IPS-NIHi7 (cell line): ENCODE data around the gene COL6A5.
A peak's percentile ranks its signal among the peaks of the same experiment; 100 is the strongest.
"Not testable (repeated sequence)": the region's sequence is repeated elsewhere in the genome, so short reads cannot be mapped to it uniquely, and the experiment has no call there.

Experiments
- DNase-seq: peaks from one replicate; pipeline ENCODE4 v3.0.0; 2012; ENCODE audit warnings: mixed read lengths; ENCODE audit errors: extremely low spot score

COL6A5 gene, protein sequence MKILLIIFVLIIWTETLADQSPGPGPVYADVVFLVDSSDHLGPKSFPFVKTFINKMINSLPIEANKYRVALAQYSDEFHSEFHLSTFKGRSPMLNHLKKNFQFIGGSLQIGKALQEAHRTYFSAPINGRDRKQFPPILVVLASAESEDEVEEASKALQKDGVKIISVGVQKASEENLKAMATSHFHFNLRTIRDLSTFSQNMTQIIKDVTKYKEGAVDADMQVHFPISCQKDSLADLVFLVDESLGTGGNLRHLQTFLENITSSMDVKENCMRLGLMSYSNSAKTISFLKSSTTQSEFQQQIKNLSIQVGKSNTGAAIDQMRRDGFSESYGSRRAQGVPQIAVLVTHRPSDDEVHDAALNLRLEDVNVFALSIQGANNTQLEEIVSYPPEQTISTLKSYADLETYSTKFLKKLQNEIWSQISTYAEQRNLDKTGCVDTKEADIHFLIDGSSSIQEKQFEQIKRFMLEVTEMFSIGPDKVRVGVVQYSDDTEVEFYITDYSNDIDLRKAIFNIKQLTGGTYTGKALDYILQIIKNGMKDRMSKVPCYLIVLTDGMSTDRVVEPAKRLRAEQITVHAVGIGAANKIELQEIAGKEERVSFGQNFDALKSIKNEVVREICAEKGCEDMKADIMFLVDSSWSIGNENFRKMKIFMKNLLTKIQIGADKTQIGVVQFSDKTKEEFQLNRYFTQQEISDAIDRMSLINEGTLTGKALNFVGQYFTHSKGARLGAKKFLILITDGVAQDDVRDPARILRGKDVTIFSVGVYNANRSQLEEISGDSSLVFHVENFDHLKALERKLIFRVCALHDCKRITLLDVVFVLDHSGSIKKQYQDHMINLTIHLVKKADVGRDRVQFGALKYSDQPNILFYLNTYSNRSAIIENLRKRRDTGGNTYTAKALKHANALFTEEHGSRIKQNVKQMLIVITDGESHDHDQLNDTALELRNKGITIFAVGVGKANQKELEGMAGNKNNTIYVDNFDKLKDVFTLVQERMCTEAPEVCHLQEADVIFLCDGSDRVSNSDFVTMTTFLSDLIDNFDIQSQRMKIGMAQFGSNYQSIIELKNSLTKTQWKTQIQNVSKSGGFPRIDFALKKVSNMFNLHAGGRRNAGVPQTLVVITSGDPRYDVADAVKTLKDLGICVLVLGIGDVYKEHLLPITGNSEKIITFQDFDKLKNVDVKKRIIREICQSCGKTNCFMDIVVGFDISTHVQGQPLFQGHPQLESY (N-terminal part only)

DNA sequence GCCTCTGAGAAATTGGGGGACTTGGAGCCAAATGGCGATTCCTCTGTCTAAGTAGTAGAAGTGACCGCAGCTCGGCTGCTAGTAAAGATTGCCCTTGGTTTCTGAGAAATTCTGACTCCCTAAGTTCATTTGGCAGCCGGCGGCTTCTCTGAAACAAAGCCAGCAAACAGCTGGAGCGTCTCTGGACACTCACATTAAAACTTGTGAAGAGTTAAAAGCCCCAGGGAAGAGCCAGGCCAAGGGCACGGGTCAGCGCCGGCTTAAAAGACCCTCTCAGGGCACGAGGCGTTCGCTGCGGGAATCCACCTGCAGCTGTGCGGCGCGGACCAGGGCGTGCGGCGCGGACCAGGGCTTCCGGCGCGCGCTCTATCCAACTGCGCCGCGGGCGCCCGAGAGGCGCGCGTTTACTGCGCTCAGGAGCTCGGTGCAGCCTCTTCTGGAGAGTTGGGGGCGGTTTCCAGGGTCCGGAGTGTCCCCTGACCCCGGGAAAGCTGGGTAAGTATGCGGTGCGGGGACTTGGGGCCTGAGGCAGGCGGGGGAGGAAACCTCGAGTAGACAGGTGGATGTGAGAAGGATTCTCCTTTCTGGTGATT is at the start of gene COL6A5:
COL6A5 (plus strand) TSS at position 186 of the 593 bp plus-strand sequence. CDS start 27,967 bp downstream, outside the sequence.
- DNase-seq = peak; percentile 44

DNA sequence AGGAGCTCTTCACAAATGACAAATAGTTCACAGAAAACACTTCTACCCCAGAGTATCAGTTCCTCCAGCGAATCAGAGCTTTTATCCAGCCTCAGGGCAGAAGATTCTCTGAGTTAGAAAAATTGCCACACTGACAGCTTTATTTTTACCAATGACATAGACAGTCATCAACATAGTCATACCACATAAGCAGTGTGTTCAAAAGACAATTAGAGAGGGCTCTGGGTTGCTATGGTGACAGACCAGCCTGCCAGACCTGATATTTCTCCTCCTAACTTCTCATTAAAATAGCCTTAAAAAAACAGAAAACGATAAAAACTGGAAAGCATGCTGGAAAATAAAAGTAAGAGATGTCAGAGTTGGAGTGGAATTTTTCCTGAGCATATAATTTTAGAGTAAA is 45.9 kb upstream of the COL6A5 start:
- no peak for DNase-seq

DNA sequence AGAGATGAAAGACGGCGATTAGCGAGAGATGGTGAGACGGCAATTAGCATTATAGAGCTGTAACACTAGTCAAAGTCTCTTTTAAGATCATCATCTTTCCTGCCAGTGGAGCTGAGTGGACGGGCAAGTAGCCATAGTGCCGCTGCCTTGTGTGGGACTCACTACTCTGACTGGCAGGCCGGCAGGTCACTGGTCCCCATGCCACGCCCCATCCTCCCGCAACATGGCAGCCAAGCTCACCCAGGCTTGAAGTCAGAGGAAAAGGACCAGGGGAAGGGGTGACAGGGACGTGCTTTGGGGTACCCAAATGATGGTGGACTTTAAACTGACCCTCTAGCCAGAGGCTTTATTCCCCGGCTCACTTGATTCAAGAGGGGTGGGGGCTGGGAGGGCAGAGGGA is 44.6 kb upstream of the COL6A5 start:
- no peak for DNase-seq

DNA sequence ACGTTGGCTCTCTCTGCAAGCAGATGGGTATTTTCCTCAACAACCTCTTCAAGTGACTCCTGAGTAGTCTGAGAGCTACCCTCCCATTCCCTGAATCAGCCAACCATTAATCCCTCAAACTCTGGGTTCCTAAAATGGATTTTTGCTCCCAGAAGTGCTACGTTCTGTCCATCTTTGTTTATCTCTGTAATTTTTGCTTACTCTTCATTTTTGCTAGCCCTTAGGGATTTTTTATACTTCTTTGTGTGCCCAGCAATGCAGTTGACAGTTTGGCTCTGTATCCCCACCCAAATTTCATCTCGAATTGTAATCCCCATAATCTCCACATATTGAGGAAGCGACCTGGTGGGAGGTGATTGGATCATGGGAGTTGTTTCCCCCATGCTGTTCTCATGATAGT is 35.4 kb upstream of the COL6A5 start:
- no peak for DNase-seq

DNA sequence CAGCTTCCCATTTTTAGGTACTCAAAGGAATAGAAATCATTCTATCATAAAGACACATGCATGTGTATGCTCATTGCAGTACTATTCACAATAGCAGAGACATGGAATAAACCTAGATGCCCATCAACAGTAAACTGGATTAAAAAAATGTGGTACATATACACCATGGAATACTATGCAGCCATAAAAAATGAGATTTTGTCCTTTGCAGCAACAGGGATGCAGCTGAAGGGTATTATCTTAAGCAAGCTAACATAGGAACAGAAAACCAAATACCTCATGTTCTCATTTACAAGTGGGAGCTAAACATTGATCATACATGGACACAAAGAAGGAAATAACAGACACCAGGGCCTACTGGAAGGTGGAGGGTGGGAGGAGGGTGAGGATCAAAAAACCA is 33.1 kb upstream of the COL6A5 start:
- no peak for DNase-seq

DNA sequence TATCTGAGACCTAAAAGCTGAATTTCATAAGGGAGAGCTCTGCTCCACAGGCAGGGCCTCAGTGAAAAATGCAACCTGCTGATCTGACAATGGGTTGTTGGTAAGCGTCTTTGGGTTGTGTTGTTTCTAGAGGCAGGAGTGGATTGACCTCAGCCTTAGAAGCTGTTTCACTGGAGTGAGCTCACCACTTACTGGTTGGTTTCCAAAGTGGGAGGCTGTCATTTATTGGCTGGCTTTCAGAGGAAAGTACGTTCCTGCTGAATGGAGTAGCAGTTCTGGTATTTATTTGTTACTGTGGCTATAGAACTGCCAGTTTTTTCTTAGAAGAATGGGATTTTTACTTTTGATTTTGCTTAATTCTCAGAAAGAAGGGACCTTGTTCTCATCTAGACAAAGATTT is 29.3 kb upstream of the COL6A5 start:
- DNase-seq = no peak

DNA sequence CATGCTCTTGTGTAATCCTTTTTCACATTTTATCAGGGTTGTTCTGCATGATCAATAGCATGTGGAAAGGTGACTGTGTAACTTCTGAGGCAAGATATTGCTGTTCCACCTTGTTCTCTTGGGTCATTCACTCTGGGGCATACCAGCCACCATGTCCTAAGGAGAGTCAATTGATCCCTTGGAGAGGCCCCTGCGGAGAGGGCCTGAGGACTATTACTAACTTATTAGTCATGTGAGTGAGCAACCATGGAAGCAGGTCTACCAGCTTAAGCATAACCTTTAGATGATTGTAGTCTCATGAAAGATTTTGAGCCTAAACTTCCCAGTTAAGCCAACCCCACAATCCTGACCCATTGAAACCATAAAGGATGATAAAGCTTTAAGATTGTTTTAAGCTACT is 22.0 kb upstream of the COL6A5 start:
- no peak for DNase-seq

DNA sequence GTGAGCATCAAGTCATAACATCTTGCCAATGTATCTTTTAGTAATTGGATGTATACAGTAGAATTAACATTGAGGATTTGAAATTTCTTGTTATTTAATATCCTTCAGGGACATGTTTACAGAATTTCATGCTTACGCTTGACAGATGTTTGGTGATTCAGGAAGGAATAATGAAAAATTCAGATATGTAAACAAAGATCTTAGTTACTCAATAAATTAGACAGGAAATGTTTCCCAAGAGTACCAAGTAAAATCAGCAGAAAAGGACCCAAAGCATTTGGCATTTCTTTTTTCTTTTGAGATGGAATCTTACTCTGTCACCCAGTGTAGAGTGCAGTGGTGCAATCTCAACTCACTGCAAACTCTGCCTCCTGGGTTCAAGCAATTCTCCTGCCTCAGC is 4.7 kb upstream of the COL6A5 start:
- DNase-seq = no peak

DNA sequence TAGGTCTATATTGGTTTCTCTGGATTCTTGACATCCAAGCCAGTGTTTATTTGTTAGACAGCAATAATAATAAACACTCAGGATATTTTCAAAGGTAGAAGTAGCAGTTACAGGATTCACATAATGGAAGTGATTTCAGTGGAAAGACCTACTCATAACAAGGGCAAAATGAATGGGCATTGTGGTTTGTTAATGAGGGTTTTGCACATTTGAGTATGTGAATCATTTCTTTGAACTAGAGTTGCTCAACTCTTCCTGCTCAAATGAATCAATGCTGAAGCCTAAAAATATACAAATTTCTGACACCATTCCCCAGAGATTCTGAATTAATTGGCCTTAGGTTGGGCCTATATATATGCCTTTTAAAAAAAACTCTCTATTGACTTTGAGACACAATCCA is 4.1 kb upstream of the COL6A5 start:
- DNase-seq = no peak

DNA sequence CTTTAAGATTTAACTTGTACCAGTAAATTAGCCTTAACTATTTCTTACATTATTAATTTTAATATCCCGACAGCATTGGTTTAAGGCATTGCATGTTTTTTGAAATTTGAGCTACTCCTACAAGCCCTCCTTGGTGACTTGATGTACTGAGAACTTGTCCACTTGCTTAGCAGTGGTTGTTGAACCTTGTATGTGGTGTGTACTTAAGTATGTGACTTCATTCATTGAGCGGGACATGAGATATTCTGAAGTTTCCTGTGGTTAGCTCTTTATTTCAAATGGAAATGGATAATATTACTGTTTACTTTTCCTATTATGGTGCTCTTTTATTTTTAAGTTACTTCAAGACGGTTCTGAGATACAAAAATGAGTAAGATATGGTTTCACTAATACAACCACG is 3.6 kb upstream of the COL6A5 start:
- DNase-seq = no peak

DNA sequence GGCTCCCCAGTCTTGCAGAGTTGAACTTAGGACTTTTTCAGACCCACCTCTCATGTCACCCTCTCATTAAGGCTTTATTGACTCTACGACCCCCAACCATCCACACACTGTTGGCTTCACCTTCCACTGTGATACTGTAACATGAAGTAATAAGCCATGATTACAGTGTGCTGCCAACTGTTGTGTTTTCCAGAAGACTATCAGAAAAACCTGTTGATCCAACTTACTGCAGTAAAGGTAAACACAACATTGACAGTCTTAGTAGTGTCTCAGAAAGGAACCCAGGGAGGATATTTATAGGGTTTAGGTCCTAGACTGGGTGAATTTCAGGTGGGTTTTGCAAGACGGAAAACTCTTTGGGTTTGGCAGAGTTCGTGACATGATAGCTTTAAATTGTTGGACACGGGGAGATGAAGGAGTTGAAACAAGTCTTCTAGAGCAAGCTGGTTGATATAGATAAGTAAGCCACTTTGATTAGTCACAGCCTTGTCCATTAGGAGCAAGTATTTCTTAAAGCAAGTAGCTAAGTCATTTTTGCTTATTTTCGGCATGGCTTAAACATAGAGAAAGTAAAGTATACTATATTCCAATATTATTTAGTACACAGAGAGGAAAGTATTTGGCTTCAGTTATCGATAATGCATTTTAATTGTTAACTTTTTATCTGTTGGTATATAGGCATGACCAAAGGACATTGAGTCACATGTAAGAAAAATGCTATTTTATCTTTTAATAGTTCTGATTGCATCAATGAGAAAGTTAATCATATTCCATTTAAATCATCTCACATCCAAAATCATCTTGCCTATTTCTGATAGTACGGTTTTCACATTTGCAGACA is 2.4 kb upstream of the COL6A5 start:
- no peak for DNase-seq

DNA sequence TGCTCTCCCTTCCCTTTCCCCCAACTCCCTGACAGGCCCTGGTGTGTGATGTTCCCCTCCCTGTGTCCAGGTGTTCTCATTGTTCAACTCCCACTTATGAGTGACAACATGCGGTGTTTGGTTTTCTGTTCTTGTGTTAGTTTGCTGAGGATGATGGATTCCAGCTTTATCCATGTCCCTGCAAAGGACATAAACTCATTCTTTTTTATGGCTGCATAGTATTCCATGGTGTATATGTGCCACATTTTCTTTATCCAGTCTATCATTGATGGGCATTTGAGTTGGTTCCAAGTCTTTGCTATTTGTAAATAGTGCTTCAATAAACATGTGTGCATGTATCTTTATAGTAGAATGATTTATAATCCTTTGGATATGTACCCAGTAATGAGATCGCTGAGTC is 2.8 kb downstream of the COL6A5 start:
- DNase-seq = not testable (repeated sequence)

DNA sequence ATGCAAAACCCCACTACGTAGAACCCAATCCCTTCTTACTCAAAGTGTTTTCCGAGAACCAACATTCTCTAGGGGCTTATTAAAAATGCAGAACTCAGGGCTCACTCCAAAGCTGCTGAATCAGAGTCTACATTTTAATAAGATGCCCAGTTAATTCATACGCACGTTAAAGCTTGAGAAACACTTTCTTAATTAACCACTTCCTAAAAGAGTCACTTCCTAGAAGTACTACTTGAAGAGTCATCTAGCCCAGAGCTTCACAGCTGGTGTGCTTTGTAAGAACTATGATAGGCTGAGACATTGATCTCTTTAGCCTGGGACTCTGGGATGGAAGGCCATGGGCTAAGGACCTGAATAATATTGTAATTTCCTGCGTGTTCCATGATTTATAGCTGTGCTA is 9.0 kb downstream of the COL6A5 start:
- DNase-seq = no peak

DNA sequence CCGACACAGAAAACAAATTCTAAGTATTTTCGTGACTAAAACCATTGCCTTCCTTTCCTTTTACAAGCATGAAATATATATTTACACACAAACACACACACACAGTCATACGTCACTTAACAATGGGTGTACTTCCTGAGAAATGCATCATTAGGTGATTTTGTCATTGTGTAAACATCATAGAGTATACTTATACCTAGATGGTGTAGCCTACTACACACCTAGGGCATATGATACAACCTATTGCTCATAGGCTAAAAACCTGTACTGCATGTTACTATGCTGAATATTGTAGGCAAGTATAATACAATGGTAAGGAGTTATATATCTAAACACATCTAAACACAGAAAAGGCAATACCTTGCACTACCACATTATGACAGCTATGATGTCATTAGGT is 28.6 kb downstream of the COL6A5 start:
- no peak for DNase-seq

DNA sequence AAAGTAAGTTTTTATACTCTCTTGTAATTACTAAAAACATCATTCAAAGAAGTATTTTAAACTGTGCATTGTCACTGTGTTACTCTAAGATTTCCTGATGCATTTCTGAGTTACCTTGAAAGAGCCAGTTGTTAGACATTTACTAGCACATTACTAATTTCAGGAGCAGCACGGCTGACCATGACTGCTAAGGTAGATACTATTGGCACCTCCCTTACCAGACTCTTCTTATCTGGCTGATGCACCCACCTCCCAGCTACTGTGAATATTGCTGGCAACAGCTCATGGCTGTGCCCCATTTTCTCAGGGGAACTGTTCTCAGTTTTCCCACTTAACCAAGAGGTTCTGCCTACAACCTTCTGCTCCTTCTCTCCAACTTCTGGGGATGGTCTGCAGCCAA is 29.4 kb downstream of the COL6A5 start:
- no peak for DNase-seq

DNA sequence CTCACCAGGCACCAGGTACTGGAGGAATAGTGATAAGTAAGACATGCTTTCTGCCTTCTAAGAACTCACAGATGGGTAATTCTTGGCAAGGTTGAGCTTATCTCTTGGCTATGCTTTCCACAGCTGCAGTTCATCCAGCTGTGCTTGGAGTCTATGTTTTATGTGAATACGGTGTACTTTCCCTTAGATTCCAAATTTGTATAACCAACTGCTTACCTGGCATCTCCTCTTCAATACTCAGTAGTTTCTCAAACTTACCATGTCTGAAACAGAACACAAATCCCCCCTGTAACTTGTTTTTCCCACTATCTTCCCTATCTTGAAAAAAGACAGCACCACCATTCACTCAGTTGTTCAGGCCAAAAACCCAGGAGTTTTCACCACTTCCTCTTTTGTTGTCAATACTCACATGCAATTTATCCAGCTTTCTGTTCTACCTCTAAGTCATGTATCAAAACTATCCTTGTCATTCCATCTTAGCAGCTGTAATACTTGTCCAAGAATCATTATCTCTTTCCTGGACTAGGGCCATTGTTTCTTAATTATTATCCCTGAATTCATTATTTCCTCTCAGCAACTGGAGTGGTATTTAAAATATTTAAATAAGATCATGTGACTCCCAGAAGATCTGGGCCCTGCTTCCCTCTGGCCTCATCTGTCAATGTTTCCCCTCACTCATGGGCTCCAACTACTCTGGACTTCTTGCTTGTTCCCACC is 32.6 kb downstream of the COL6A5 start:
- DNase-seq = no peak

DNA sequence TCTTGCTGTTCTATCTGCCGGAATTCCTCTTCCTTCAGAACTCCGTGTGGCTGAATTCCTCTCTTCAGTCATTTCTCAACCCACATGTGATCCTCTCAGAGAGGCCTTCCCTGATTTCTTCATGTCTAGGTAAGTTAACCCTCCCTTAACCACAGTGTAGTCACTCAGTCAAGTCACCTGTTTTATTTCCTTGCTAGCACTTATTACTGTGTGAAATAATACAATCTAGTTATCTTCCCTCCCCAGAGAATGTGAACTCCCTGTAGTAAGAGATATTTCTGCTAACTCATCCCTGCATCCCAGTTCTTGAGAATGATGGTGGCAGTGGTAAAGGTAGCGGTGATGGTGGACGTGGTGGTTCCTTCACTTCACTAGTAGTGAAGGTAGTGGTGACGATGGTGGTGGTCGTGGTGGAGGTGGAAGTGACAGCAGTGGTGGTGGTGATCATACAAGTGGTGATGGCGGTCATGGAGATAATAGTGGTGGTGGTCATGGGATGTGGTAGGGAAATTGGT is 33.3 kb downstream of the COL6A5 start:
- DNase-seq = no peak

DNA sequence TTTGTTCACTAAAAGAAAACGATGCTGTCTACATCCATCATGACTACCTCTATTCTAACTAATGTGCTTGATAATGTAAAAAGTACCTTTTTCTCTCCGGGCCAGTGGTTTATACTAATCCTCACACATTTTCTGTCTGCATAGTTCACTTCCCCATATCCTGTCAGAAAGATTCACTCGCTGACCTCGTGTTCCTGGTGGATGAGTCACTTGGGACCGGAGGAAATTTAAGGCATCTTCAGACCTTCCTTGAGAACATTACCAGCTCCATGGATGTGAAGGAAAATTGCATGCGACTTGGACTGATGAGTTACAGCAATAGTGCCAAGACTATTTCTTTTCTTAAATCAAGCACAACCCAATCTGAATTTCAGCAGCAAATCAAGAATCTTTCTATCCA is 33.8 kb downstream of the COL6A5 start:
- no peak for DNase-seq

DNA sequence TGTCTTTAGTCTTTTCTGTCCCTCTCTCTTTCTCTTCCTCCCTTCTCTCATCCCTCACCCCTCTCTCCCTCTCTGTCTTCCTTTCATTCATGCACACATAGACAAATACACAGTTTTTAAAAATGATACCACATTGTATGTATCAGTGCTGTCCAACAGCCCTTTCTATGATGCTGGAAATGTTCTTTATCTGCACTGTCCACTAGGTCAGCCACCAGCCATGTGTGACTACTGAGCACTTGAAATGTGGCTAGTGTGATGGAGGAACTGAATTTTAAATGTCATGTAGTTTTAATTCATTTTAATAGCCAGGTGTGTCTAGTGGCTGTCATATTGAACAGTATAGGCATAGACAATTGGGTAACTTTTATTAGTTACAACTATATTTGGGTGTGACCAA is 34.9 kb downstream of the COL6A5 start:
- no peak for DNase-seq

DNA sequence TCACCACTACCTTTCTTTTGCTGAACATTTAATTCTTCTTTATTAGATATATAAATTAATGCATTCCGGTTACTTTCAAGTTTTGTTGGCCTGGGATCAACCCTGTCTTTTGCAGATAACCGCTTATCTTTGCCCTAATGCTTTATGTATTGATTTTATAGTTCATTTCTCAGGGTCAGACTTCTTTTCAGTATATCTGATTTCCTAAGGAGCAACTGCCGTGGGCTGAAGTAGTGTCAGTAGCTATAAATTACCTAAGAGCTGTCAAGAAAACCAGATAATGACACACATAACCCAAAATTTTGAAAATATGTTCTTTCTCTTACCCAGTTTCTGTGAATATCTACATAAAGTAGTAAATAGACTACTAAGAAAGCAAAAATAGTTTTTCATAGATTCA is 38.0 kb downstream of the COL6A5 start:
- no peak for DNase-seq
